ENCODE results near the gene PRTN3.
"Not testable (repeated sequence)": the region's sequence is repeated elsewhere in the genome, so short reads cannot be mapped to it uniquely, and the experiment has no call there.

Gene PRTN3

GRCh38 chr19:866769-867300 is 26.0 kb downstream of the PRTN3 start:
- no peak for DNase-seq (ENCODE audit: low read depth)

GRCh38 chr19:867301-867793 is 26.5 kb downstream of the PRTN3 start:
- DNase-seq (ENCODE audit: low read depth), result no peak

DNA sequence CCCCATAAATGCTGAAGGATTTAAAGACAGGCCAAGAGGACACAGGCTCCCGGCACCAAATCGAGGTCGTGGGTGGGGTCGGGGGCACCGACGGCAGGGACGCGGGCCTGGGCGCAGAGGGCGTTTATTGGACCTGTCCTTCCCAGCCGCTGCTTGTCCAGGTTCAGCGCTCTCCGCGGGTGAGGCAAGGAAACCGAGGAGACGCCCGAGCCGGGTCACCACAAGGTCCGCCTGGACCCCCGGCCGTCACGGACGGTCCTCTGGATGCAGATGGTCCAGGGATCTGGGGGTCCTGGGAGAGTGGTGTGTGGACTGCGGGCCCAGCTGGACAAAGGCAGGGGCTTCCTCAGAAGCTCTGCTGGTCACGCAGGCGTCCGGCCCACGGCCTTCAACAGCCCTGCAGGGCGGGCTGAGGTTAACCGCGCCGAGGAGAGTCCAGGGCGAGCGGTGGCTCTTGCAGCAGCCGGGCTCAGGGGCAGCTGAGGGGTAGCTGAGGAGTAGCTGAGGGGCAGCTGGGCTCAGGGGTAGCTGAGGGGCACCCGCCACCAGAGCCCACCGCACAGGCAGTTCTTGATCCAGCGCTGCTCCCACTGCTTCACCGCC is 27.2 kb downstream of the PRTN3 start:
- no peak for DNase-seq (ENCODE audit: low read depth)

DNA sequence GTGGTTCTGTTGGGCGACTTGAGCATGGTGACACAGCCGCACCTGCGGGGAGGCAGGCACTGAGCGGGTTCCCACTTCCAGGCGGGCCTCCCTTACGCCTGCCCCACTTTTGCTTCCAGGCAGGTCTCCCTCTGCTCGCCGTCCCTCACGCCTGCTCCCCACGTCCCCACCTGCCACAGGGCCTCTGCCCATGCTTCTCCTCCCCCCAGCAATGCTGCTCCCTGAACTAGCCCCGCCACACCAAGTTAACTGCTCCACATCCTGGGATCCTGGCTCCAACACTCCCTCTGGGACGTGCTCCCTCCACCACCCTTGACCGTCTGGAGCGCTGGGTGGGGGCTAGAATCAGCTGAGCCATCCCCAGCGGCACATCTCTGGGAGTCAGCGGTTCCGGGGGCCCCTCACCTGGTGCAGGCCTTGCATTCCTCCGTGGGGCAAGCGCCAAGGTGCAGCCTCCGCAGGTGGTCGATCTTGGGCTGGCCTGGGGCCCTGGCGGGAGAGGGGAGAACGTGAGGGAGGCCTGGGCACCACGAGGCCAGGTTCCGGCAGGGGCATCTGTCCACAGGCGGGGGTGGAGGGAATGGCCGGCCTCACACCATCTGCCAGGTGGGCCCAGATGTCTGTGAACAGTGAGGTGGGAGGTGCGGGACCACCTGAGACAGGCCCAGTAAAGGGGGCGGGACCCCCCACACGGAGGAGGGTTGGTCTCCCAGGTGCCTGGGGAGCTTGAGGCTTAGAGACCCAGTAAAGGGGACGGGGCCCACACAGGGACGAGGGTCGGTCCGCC is 27.9 kb downstream of the PRTN3 start:
- DNase-seq (ENCODE audit: low read depth), result no peak

- no peak for DNase-seq (ENCODE audit: low read depth)
These were observed 28.7 kb downstream of the PRTN3 start for GRCh38 chr19:869245-870177.

- DNase-seq (ENCODE audit: low read depth), result no peak
These were observed 29.5 kb downstream of the PRTN3 start for GRCh38 chr19:870314-870713.

DNA sequence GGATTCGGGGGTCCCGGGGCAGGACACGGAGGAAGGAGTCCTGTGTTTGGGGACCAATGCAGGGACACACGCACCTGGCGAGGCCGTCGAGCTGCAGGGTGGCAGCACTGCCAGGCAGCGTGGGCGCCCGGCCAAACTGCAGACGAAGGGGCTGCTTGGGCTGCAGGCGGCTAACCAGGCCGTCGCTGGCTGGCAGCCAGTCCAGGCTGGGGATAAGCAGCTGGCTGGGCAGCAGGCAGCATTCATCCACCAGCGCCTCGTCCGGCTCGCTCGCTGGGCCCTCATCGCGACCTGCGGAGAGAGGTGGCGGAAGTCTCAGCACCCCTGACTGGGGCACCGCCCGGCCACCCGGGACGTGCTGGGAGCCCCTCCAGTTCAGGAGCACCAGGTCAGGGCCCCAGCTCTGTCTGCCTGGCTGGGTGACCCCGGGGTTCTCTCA is 30.2 kb downstream of the PRTN3 start:
- no peak for DNase-seq (ENCODE audit: low read depth)

DNA sequence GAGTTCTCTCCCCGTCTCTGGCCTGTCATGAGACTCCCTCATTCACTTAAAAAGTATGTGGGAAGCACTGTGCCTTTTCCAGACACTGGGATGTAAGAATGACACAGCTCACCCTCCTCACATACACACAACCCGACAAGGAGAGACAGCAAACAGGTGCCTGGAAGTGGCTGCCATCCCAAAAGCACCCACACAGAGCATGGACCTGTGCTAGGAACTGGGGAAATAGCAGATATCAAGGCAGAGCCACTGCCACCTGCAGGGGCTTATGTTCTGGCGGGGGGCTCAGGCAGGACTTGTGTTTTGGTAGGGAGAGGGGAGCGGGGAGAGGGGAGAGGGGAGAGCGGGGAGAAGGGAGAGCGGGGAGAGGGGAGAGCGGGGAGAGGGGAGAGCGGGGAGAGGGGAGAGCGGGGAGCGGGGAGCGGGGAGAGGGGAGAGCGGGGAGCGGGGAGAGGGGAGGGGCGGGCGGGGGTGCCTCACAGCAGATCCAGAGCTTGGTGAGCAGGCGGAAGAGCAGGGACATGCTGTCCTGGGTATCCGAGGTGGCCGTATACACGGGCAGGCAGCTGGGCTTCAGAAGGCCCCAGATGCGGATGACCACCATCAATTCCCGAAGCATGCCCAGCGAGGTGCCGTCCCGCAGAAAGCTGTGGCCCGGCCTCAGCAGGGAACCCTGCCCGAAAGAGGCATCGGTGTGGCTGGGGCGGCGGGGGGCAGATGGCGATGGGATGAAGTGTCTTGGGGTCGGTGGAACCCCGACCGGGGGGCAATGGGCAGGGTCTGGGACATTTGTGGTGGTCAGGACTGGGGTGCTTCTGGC is 30.9 kb downstream of the PRTN3 start:
- DNase-seq (ENCODE audit: low read depth), result no peak

- no peak for DNase-seq (ENCODE audit: low read depth)
These were observed 31.6 kb downstream of the PRTN3 start for GRCh38 chr19:872266-872951.

GRCh38 chr19:873084-873483 is 32.3 kb downstream of the PRTN3 start:
- DNase-seq (ENCODE audit: low read depth), result no peak

GRCh38 chr19:873561-874041 is 32.8 kb downstream of the PRTN3 start:
- no peak for DNase-seq (ENCODE audit: low read depth)

DNA sequence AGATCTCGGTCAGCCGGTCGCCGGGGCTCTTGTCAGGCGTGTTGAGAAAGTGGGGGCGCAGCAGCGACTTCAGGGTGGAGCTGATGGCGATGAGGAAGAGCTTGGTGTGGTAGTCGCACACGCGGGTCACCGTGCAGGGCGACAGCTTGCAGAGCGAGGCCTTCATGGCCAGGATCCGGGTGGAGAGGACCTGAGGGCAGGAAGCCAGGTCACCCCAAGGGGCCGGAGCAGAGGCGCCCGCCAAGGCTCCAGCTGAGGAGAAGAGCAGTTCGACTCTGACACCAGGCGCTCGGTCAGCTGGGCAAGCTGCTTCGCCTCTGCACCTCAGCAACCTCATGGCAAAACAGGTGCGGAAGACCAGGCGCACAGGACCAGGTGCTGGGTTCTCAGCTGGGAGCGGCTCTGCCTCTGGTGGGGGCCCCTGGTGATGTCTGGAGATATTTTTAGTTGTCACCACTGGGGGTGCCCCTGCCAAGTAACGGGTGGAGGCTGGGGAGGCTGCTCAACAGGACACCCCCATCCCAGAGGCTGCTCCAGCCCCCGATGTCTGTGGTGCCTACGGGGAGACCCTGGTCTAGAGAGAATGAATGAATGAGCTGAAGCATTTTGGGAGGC is 34.6 kb downstream of the PRTN3 start:
- no peak for DNase-seq (ENCODE audit: low read depth)

DNA sequence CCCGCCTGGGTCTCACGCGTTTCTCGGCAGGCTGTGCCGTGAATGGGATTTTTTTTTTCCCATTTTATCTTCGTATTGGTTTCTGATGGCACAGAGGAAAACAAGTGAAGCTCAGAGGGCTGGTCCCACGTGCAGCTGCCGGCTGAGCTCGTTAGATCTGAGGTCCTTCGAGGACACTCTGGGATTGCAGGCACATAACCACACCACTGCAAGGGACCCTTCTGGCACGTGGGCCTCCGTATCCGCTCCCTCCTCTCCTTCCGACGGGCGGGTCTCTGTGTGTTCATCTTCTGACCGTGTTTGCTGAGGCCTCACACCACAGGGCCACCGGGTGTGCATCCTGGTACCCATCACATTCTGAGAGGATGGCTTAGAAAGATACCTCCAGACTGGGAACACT is 35.3 kb downstream of the PRTN3 start:
- DNase-seq (ENCODE audit: low read depth), result no peak

DNA sequence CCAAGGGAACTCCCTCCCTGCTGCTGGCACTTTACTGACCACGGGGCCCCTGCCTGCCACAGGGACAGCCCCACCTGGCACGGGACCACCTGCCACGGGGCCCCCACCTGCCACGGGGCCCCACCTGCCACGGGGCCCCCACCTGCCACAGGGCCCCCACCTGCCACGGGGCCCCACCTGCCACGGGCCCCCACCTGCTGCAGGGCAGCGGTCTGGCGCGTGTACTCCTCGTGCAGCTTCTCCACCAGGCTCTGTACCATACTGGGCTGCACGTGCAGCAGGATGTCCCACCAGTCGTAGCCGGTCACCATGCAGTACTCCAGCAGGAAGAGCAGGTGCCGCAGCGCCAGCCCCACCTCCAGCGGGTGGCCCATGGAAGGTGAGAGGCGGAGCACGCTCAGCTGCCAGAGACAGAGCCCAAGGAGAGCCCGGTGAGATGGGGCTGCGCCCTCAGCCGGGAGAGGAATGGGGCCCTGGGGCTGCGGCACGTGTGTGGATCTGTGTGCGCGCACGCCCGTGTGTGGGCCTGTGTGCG is 36.0 kb downstream of the PRTN3 start:
- DNase-seq (ENCODE audit: low read depth), result no peak

- DNase-seq (ENCODE audit: low read depth), result not testable (repeated sequence)
These were observed 37.3 kb downstream of the PRTN3 start for GRCh38 chr19:877992-878660.

- not testable (repeated sequence) for DNase-seq (ENCODE audit: low read depth)
These were observed 38.2 kb downstream of the PRTN3 start for GRCh38 chr19:878751-879561.

- DNase-seq (ENCODE audit: low read depth), result no peak
These were observed 39.1 kb downstream of the PRTN3 start for GRCh38 chr19:879711-880438.
